HG02571 (cell line): ENCODE results near the gene ACOT11.

Experiments
- ATAC-seq: cut with Tn5 transposase; IDR thresholded peaks from one replicate; pipeline ENCODE4 v1.9.1; 2021; ENCODE audit warnings: mild to moderate bottlenecking, moderate library complexity; ENCODE audit not compliant: unreplicated experiment

Gene ACOT11

DNA sequence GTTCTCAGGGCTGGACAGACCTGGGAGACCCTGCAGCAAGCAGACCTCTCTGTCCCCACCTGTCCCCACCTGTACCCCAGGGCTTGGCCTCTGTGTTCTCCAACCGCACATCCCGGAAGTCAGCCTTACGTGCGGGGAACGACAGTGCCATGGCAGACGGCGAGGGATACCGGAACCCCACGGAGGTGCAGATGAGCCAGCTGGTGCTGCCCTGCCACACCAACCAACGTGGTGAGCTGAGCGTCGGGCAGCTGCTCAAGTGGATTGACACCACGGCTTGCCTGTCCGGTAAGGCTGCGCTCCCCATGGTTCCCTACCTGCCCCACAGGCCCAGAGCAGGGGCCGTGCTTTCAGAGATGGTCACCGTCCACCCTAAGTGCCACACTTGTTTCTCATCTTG is 36.5 kb downstream of the ACOT11 start:
- ATAC-seq, result no peak

GRCh38 chr1:54585181-54586066 is 37.4 kb downstream of the ACOT11 start:
- no peak for ATAC-seq

DNA sequence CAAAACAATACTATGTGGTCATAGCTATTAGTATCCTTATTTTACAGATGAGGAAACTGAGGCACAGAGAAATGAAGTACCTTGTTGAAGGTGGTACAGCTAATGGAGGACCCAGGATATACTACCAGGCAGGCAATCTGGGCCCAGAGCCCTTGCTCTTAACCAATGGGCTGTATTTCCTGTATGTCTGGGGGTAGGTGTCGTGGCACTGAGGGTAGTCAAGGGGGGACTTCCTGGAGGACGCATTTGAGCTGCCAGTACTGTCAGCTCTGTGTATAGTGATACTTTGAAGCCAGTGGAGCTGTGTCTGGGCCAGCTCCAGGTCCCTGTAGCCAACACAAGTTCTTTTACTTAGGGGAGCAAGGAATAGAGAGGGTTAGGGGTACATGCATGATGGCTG is 40.3 kb downstream of the ACOT11 start:
- ATAC-seq, result no peak

DNA sequence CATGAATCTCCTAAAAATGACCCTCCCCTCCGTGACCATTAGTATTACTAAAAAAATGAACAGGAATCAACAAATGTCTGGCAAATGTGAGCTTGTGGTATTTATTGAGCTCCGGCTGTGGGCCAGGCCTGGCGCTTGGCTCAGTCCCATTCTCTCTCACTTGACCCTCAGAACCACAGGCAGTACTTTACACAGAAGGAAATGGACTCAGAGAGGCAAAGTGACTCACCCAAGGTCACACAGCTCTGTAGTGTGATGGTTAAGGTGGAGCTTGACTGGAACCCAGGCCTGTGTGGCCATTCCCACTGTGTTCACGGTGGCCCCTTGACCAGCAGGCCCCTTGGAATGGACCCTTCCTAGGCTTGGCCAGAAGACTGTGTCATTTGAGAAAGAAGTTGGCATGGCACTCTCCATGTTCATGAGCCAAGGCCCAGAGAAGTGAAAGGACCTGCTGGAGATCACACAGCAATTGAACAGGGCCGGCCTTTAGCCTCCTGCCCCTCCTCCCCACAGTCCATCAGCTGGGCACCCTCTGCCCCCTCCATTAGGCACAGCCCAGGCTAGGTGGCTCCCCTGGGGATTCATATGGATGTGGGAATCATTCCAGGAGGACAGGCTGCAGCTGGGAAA is 43.2 kb downstream of the ACOT11 start:
- ATAC-seq, result no peak

DNA sequence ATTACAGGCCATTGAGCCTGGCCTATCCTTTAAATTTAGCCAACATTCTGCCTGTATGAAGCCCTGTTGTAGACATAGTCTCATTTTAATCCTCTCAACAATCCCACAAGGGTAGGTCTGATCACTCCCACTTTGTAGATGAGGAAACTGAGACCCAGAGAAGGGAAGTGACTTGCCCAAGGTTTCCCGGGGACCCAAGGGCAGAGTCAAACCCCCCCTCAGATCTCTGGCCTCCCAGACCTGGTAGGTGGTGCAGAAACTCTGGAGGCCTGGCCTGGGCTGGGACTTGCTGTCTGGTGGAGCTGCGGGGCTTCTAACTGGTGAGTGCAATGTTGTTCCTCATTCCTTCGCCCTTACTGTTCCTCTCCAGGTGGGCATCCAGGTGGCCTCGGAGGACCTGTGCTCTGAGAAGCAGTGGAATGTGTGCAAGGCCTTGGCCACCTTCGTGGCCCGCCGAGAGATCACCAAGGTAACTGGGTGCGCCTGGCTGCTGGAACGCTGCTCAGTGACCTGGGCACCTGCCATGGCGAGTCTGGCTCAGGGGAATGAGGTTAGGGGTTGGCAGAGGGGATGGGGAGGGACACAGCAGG is 45.6 kb downstream of the ACOT11 start:
- ATAC-seq, result no peak

DNA sequence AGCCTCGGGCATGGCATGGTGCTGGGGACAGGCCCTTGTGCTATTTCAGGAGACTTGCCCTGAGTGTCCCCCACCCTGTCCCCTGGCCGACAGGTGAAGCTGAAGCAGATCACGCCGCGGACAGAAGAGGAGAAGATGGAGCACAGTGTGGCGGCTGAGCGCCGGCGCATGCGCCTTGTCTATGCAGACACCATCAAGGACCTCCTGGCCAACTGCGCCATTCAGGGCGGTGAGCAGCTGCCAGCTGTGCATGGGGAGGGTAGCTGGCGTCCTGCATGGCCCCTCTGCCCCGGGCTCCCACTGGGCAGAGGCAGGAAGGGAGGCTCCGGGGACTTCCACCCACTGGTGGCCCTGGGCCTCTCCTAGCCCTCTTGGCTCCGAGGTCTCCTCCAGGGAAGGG is 46.4 kb downstream of the ACOT11 start:
- ATAC-seq, result no peak

GRCh38 chr1:54595956-54596498 is 48.0 kb downstream of the ACOT11 start:
- no peak for ATAC-seq

DNA sequence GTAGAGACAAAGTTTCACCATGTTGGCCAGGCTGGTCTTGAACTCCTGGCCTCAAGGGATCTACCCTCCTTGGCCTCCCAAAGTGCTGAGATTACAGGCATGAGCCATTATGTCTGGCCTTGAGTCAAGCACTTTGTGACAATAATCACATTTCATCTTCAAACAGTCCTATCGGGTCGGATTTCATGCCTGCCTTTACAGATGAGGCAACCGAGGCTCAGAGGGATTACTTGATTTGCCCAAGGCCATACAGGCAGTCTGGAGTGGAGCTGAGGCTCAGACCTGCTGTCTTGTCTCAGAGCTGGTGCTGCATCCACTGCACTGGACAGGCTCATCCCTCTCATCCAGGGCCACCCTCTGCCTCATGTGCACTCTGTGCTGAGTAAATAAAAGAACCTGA is 48.7 kb downstream of the ACOT11 start:
- ATAC-seq, result no peak

DNA sequence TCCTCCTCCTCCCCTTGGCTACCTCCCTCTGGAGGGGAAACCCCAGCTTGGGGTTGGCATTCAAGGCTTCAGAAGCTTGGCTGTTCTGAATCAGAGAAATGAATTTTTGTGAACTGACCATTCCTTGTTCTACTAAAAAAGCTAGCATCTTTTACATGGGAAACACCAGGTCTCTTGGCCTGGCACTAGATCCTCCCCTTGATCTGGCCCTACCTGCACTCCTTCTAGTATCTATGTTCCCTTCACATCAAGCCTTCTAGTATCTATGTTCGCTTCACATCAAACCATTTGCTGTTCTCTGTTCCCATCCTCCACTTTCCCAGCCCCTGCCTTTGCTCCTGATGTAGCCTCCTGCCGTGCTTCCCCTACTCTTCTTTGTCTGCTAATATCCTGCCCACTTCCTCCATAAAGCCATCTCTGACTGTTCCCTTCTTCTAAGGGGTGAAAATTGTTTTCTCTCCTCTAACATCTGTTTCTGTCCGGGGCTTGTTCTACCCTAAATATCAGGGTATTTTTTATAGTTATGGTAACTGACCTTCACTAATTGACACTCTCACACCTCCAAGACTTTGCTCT is 49.5 kb downstream of the ACOT11 start:
- no peak for ATAC-seq

- no peak for ATAC-seq
These were observed 51.3 kb downstream of the ACOT11 start for GRCh38 chr1:54599211-54599823.

DNA sequence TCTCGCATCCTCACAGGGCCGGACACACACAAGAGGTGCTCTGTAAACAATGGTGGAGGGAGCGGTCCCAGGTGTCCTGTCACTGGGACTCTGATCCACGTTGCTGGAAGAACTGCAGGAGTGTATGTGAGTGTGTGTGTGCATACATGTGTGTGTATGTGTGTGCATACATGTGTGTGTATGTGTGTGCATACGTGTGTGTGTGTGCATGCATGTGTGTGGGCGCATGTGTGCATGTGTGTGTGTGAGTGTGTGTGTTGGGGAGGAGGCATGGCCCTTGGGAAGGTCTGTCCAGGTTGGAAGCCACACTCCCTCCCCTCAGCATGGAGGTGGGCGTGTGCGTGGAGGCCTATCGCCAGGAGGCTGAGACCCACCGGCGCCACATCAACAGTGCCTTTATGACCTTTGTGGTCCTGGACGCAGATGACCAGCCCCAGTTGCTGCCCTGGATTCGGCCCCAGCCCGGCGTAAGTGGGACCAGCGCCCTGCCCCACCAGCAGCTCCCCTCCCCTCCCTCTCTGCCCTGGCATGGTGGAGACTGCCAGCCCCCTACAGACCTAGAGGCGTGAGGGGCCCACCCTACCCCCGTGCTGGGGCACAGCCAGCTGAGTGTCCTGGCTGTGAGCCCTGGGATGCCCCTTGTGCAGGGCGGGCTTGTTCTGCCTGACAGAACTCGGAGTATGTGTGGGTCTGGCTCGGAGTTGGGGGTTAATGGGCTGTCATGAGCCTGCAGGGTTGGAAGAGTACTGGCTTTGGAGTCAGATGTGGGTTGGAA is 53.1 kb downstream of the ACOT11 start:
- no peak for ATAC-seq

- ATAC-seq, result no peak
These were observed 53.7 kb downstream of the ACOT11 start for GRCh38 chr1:54601730-54602129.

GRCh38 chr1:54602554-54602953 is 54.5 kb downstream of the ACOT11 start:
- no peak for ATAC-seq

DNA sequence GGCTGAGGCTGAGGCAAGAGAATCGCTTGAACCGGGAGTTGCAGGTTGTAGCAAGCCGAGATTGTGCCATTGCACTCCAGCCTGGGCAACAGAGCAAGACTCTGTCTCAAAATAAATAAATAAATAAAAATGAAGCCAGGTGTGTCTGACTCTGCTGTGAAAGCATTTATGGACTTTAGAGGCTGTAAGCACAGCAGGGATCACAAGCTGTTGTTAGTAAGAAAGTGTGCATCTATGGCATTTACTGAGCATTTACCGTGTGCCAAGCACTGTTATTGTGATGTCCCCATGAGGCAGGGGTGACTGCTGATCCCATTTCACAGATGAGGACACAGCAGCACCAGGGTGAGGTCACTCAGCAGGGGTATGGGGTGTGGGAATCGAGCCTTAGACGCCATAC is 55.2 kb downstream of the ACOT11 start:
- ATAC-seq, result no peak

GRCh38 chr1:54604051-54604450 is 56.0 kb downstream of the ACOT11 start:
- ATAC-seq, result no peak

DNA sequence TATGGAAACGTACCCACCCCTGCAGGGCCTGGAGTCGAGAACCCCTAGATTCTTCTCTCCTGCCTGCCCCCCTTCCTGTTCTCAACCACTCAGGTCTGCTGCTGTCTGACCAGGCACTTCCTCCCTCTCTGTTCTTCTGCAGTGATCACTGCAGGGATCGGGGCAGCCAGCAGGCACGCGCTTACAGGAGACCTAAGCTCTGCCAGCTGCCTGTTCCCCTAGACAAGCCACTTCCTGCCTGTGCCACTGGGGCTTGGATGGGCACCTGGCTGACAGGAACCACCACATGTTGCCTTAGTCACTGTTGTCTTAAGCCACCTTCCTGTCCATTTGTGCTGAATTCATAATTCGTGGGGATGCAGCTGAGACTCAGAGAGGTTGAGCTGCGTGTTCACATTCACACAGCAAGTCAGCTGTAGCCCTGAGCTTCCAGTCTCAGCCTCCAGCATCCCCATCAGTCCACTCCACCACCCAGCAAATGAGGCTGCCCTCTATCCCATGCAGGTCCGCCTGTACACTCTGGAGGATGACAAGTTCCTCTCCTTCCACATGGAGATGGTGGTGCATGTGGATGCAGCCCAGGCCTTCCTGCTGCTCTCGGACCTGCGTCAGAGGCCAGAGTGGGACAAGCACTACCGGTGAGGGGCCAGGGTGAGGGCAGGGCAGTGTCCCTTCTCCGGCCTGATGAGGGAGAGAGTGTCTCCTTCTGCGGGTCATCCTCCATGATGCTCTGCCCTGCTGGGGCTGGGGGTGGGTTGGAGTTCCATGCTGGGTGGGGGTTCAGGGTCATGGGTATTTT is 56.7 kb downstream of the ACOT11 start:
- ATAC-seq, result no peak

GRCh38 chr1:54606096-54606989 is 58.3 kb downstream of the ACOT11 start:
- no peak for ATAC-seq

- no peak for ATAC-seq
These were observed 58.9 kb downstream of the ACOT11 start for GRCh38 chr1:54606990-54607325.
